Measurements from ENCODE around the gene MBNL2. TPM values are rescaled to one million over a fixed set of nuclear protein-coding genes. Genes with fewer than 3 reads are reported as not detected.

The MBNL2 gene
- total and polyA plus RNA-seq, 2 experiments from 2014 or later = 46.7 to 79.5 TPM

DNA sequence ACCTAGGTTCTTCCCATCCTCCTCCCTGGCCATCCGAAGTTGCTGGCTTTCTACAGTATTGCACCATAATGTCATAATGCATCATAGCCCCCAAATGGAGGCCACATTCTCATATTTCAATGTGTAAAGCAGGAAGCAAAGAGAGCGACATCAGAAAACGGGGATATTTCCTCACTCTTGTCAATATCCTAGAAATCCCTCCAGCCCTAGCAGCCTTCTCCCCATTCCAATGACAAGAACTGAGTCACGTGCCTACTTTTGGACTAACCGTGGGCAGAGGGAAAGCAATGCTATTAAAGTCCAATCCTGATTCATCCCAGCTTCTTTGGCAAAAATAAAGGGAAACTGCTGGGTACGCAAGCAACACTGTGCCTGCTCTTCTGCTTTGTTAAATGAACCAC lies 207.5 kb downstream of the MBNL2 start:
- H3K27ac ChIP-seq = peak overlapping the region; percentile 67
- H3K9me3 ChIP-seq (ENCODE audit: low read depth) = no peaks in the 10 kb centered on the region
- H3K9me2 ChIP-seq (ENCODE audit: insufficient read depth) = no peaks in the 10 kb centered on the region
- peak overlapping the region; percentile 80 for H3K9ac ChIP-seq
- peak overlapping the region; percentile 70 for H3K4me3 ChIP-seq
- peaks cover 11% of the 10 kb centered on the region; the same call in 1 of the 2 replicates for H3F3A ChIP-seq (ENCODE audit: insufficient read depth)
- in situ Hi-C loops (cut with MboI) = no loop called here
- H2AFZ ChIP-seq = peak overlapping the region; percentile 92
- H3K79me2 ChIP-seq (ENCODE audit: insufficient read depth) = peaks cover 2% of the 10 kb centered on the region
- no peaks in the 10 kb centered on the region for H4K20me1 ChIP-seq (ENCODE audit: insufficient read depth)
- WGBS, 2 experiments (ENCODE audit: low coverage in 1 of 2, low lambda C conversion rate in 2 of 2, missing lambda C conversion rate in 2 of 2) = 2 to 4% methylated on average over 6 of the region's 6 CpGs
- no peaks in the 10 kb centered on the region for H3K36me3 ChIP-seq (ENCODE audit: low read depth)
- no peaks in the 10 kb centered on the region for H3K27me3 ChIP-seq (replicated peaks; ENCODE audit: insufficient read depth)
- DNase-seq = peak; percentile 88
- H3K4me1 ChIP-seq (ENCODE audit: insufficient read depth) = peaks cover 14% of the 10 kb centered on the region
- TF ChIP-seq EZH2 (IDR thresholded peaks at IDR 0.05; ENCODE audit: insufficient read depth, poor library complexity, severe bottlenecking) (no peak), EZH2phosphoT487 (IDR thresholded peaks at IDR 0.05; ENCODE audit: insufficient read depth, low read depth) (no peak)
- H3K4me2 ChIP-seq (ENCODE audit: unreplicated experiment) = peak overlapping the region; percentile 89

DNA sequence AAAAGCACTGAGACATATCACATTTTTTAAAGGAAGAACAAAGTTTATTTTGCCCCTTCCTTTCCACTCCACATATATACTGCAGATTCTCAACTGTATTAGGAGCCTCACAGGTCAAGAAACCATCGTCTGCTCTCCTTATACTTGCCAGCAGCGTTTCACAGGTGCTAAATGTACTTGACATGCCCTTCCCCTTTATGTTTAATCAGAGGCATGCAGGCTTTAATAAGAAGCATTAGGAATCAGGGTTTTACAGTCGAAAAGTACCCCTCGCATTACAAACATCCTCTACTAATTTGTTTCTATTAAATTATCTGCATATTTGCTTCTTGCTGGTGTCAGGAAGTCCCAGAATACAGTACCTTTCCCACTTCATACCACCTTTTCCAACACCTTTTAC lies 208.2 kb downstream of the MBNL2 start:
- peak overlapping the region; percentile 80 for H3K9ac ChIP-seq
- no peaks in the 10 kb centered on the region for H3K9me2 ChIP-seq (ENCODE audit: insufficient read depth)
- H3K27me3 ChIP-seq (replicated peaks; ENCODE audit: insufficient read depth) = no peaks in the 10 kb centered on the region
- in situ Hi-C loops (cut with MboI) = no loop called here
- DNase-seq = no peak
- H3K79me2 ChIP-seq (ENCODE audit: insufficient read depth) = peaks cover 8% of the 10 kb centered on the region
- H3F3A ChIP-seq (ENCODE audit: insufficient read depth) = peaks cover 11% of the 10 kb centered on the region; the same call in 1 of the 2 replicates
- peak overlapping the region; percentile 92 for H2AFZ ChIP-seq
- peak overlapping the region; percentile 70 for H3K4me3 ChIP-seq
- H3K36me3 ChIP-seq (ENCODE audit: low read depth) = no peaks in the 10 kb centered on the region
- peak overlapping the region; percentile 89 for H3K4me2 ChIP-seq (ENCODE audit: unreplicated experiment)
- H3K4me1 ChIP-seq (ENCODE audit: insufficient read depth) = peaks cover 14% of the 10 kb centered on the region
- H3K27ac ChIP-seq = peak overlapping the region; percentile 67
- TF ChIP-seq EZH2 (IDR thresholded peaks at IDR 0.05; ENCODE audit: insufficient read depth, poor library complexity, severe bottlenecking) (no peak), EZH2phosphoT487 (IDR thresholded peaks at IDR 0.05; ENCODE audit: insufficient read depth, low read depth) (no peak)
- 47 to 50% methylated on average over 4 of the region's 4 CpGs for WGBS, 2 experiments (ENCODE audit: low coverage in 1 of 2, low lambda C conversion rate in 2 of 2, missing lambda C conversion rate in 2 of 2)
- H3K9me3 ChIP-seq (ENCODE audit: low read depth) = no peaks in the 10 kb centered on the region
- no peaks in the 10 kb centered on the region for H4K20me1 ChIP-seq (ENCODE audit: insufficient read depth)

DNA sequence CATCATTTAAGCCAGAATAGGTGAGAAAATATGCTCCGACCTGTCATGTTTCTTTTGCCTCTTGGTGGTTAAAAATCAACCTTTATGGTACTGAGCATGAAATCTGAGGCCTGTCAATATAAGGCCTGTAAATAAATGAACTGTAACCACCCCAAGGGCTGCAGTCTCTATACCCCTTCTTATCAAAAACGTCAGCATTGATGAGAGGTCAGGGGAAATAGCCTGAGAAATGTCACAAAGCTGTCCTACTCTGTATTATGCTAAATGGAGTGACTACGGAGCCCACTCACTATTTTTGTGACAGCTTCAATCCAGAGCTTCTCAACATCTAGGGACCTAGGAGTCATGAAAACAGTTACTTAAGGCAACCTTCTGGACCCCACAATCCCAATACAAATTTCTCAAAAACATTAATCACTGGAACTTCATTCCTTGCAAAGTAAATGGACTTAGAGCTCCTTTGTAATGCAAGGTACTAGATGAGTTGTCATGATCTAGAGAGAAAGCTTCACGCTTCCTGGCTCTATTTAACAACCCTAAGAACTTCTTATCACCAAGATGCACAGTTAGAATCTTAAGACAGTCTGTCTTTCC lies 209.1 kb downstream of the MBNL2 start:
- peaks cover 11% of the 10 kb centered on the region; the same call in 1 of the 2 replicates for H3F3A ChIP-seq (ENCODE audit: insufficient read depth)
- TF ChIP-seq EZH2phosphoT487 (IDR thresholded peaks at IDR 0.05; ENCODE audit: insufficient read depth, low read depth) (no peak), EZH2 (IDR thresholded peaks at IDR 0.05; ENCODE audit: insufficient read depth, poor library complexity, severe bottlenecking) (no peak)
- no peaks in the 10 kb centered on the region for H3K36me3 ChIP-seq (ENCODE audit: low read depth)
- no peak overlapping the region for H3K27ac ChIP-seq
- H3K79me2 ChIP-seq (ENCODE audit: insufficient read depth) = peaks cover 18% of the 10 kb centered on the region
- no peak overlapping the region for H3K9ac ChIP-seq
- DNase-seq = no peak
- H3K4me1 ChIP-seq (ENCODE audit: insufficient read depth) = peaks cover 21% of the 10 kb centered on the region
- H3K9me3 ChIP-seq (ENCODE audit: low read depth) = no peaks in the 10 kb centered on the region
- peak overlapping the region; percentile 86 for H2AFZ ChIP-seq
- H3K9me2 ChIP-seq (ENCODE audit: insufficient read depth) = no peaks in the 10 kb centered on the region
- H3K4me3 ChIP-seq = no peak overlapping the region; the same call in 1 of the 2 replicates
- in situ Hi-C loops (cut with MboI) = no loop called here
- 91 to 95% methylated on average over 4 of the region's 4 CpGs for WGBS, 2 experiments (ENCODE audit: low coverage in 1 of 2, low lambda C conversion rate in 2 of 2, missing lambda C conversion rate in 2 of 2)
- no peaks in the 10 kb centered on the region for H4K20me1 ChIP-seq (ENCODE audit: insufficient read depth)
- H3K4me2 ChIP-seq (ENCODE audit: unreplicated experiment) = no peak overlapping the region
- H3K27me3 ChIP-seq (replicated peaks; ENCODE audit: insufficient read depth) = no peaks in the 10 kb centered on the region

DNA sequence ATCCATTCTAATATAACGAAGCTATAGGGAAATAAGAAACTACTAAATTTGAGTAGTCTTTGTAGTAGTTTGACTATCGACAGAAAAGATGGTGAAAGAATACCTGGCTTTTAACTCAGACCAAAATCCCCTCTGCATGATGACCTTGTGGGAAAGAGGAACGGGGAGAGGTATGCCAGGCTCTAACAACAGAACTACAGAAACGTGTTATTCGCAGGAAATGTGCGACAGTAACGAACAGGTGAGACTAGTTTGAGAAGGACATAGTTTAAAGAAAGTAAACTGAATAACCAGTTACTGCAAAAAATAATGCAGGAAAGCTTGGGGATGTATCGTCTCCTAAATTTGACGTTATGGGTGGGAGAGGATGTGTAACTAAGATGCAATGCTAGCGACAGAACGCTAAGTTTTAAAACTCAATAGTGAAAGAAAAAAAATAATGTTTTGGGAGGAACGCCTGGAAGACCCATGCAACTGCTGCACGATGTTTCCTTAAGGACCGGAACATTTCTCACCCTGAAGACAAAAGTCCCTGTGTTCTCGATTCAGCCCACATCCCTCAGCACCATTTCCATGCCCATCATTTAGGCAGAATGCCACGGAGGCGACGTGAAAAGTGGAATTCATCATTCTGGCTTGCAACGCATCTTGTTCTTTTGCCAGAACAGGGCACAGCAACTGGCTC lies 210.2 kb downstream of the MBNL2 start:
- peak overlapping the region; percentile 83 for H3K4me2 ChIP-seq (ENCODE audit: unreplicated experiment)
- peaks cover 30% of the 10 kb centered on the region for H3K4me1 ChIP-seq (ENCODE audit: insufficient read depth)
- no peaks in the 10 kb centered on the region for H3K27me3 ChIP-seq (replicated peaks; ENCODE audit: insufficient read depth)
- in situ Hi-C loops (cut with MboI) = no loop called here
- peak overlapping the region; percentile 84 for H3K4me3 ChIP-seq
- WGBS, 2 experiments (ENCODE audit: low coverage in 1 of 2, low lambda C conversion rate in 2 of 2, missing lambda C conversion rate in 2 of 2) = 12 to 14% methylated on average over 19 of the region's 19 CpGs
- peak overlapping the region; percentile 100 for H3K27ac ChIP-seq
- H2AFZ ChIP-seq = peak overlapping the region; percentile 86
- peak overlapping the region; percentile 88 for H3K9ac ChIP-seq
- no peaks in the 10 kb centered on the region for H3K9me2 ChIP-seq (ENCODE audit: insufficient read depth)
- TF ChIP-seq EZH2 (IDR thresholded peaks at IDR 0.05; ENCODE audit: insufficient read depth, poor library complexity, severe bottlenecking) = no peak
- TF ChIP-seq EZH2phosphoT487 (IDR thresholded peaks at IDR 0.05; ENCODE audit: insufficient read depth, low read depth) = no peak
- peaks cover 29% of the 10 kb centered on the region for H3K79me2 ChIP-seq (ENCODE audit: insufficient read depth)
- peaks cover 11% of the 10 kb centered on the region; the same call in 1 of the 2 replicates for H3F3A ChIP-seq (ENCODE audit: insufficient read depth)
- no peaks in the 10 kb centered on the region for H3K9me3 ChIP-seq (ENCODE audit: low read depth)
- DNase-seq = no peak
- H4K20me1 ChIP-seq (ENCODE audit: insufficient read depth) = no peaks in the 10 kb centered on the region
- H3K36me3 ChIP-seq (ENCODE audit: low read depth) = no peaks in the 10 kb centered on the region
